Endothelial cell (in vitro differentiated cells): Measurements from ENCODE around the gene KCNAB2. TPM values are rescaled to one million over a fixed set of nuclear protein-coding genes. Genes with fewer than 3 reads are reported as not detected.

Source experiments
- DNase-seq: peaks from one replicate; pipeline ENCODE4 v3.0.0; 2021; ENCODE audit warnings: low spot score
- H3K27ac Mint-ChIP-seq: one replicate; pipeline ENCODE4 v1.8.0; 2021; ENCODE audit warnings: mixed read lengths, inconsistent platforms; ENCODE audit not compliant: unreplicated experiment
- H3K27me3 Mint-ChIP-seq: one replicate; pipeline ENCODE4 v1.8.0; 2021; ENCODE audit warnings: mild to moderate bottlenecking, moderate library complexity, mixed read lengths, inconsistent platforms; ENCODE audit not compliant: unreplicated experiment
- H3K36me3 Mint-ChIP-seq: one replicate; pipeline ENCODE4 v1.8.0; 2021; ENCODE audit warnings: mild to moderate bottlenecking, low read depth, mixed read lengths, inconsistent platforms; ENCODE audit not compliant: unreplicated experiment
- H3K4me1 Mint-ChIP-seq: one replicate; pipeline ENCODE4 v1.8.0; 2021; ENCODE audit warnings: mild to moderate bottlenecking, mixed read lengths, inconsistent platforms; ENCODE audit not compliant: unreplicated experiment
- H3K4me3 Mint-ChIP-seq: one replicate; pipeline ENCODE4 v1.8.0; 2021; ENCODE audit warnings: mild to moderate bottlenecking, mixed read lengths, inconsistent platforms; ENCODE audit not compliant: unreplicated experiment
- H3K9me3 Mint-ChIP-seq: one replicate; pipeline ENCODE4 v1.8.0; 2021; ENCODE audit warnings: mixed read lengths, inconsistent platforms; ENCODE audit not compliant: unreplicated experiment
- total RNA-seq: library from RNA; stranded (reverse); fragmentation: NEBNext Ultra II Directional; extraction: Animal tissue kit (Norgen Biotek cat#: 25700); gene quantifications from one replicate; pipeline ENCODE4 v1.2.1, GENCODE V29; 2021; ENCODE audit not compliant: unreplicated experiment
- TF ChIP-seq, protein P1 (sequence below): fragments of 200-600 bp; sonication (generic); IDR thresholded peaks from one replicate; pipeline ENCODE4 v1.5.0; 2021; ENCODE audit warnings: antibody characterized with exemption; ENCODE audit not compliant: unreplicated experiment

Gene KCNAB2
- total RNA-seq, 1 donor from 2014 or later = 4.1 TPM

DNA sequence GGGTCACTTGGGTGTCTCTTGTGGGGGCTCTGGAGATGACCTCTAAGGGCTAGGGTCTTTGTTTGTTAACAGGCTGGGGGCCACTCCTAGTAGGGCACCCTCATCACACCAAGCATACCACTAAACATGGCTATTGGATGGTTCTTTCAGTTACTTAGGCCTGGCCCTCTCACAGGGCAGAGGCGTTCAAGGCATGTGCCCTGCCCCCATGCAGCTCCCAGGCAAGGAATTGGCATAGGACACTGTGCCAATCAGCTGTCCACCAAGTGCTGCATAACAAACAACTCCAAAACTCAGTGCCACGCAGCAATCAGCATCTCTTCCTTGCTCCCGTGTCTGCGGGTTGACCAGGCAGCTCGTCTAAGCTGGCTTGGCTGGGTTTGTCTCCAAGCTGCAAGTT, 2.1 kb upstream of the KCNAB2 start:
- Mint-ChIP-seq H3K4me3 (no peak overlapping the region), H3K36me3 (no peaks in the 10 kb centered on the region), H3K27me3 (peaks cover 6% of the 10 kb centered on the region), H3K27ac (no peak overlapping the region), H3K4me1 (no peaks in the 10 kb centered on the region), H3K9me3 (no peaks in the 10 kb centered on the region)
- DNase-seq = no peak
- TF ChIP-seq, protein P1, sequence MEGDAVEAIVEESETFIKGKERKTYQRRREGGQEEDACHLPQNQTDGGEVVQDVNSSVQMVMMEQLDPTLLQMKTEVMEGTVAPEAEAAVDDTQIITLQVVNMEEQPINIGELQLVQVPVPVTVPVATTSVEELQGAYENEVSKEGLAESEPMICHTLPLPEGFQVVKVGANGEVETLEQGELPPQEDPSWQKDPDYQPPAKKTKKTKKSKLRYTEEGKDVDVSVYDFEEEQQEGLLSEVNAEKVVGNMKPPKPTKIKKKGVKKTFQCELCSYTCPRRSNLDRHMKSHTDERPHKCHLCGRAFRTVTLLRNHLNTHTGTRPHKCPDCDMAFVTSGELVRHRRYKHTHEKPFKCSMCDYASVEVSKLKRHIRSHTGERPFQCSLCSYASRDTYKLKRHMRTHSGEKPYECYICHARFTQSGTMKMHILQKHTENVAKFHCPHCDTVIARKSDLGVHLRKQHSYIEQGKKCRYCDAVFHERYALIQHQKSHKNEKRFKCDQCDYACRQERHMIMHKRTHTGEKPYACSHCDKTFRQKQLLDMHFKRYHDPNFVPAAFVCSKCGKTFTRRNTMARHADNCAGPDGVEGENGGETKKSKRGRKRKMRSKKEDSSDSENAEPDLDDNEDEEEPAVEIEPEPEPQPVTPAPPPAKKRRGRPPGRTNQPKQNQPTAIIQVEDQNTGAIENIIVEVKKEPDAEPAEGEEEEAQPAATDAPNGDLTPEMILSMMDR = no peak

DNA sequence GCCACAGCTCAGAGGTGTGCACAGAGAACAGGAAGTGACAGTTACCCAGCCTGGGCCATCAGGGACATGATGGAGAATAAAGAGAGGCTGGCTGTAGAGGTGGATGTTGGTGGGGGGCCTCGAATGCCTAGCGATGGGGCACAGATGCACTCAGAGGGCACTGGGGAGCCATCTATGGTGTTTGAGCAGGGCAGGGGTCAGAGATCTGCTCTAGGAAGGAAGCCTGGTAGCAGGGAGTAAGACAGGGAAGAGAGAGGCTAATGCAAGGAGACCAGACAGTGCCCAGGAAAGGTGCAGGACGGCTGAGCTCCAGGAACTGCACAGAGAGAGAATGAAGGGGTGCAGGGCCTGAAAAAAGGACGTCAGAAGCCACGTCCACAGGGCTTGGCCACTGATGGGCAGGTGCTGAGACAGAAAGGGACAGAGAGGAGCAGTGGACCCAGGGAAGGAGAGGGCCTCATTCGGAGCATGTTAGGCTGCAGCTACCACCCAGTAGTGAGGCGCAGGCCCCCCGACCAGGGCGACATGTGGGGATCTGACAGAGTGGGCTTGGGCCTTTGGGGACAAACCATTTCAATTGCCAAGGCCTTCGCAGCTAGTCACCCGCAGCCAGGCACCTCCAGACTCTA, 1.1 kb upstream of the KCNAB2 start:
- H3K27ac Mint-ChIP-seq = peak overlapping the region; percentile 13
- no peaks in the 10 kb centered on the region for H3K9me3 Mint-ChIP-seq
- no peaks in the 10 kb centered on the region for H3K4me1 Mint-ChIP-seq
- H3K27me3 Mint-ChIP-seq = peaks cover 6% of the 10 kb centered on the region
- no peaks in the 10 kb centered on the region for H3K36me3 Mint-ChIP-seq
- no peak overlapping the region for H3K4me3 Mint-ChIP-seq
- TF ChIP-seq, protein P1 = no peak
- DNase-seq = no peak

DNA sequence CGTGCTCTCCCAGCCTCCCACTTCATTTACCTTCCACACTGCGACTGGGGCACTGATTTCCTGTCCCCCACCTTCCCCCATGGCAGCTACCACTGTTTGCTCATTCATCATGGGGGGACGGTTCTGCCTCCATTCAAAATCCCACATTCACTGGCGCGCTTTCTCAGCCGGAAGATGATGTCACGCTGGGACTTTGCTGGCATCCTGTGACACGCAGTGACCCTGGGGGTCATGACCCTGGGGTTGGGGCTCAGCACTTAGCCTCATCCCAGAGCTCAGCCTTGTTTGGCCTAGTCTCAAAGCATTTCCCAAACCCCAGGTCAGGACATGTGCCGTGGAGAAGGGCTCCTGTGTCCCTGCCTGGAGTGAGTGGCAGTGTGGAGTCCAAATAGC, 582 bp upstream of the KCNAB2 start:
- Mint-ChIP-seq H3K27ac (no peak overlapping the region), H3K9me3 (no peaks in the 10 kb centered on the region), H3K27me3 (peaks cover 6% of the 10 kb centered on the region), H3K36me3 (no peaks in the 10 kb centered on the region), H3K4me3 (no peak overlapping the region), H3K4me1 (no peaks in the 10 kb centered on the region)
- DNase-seq = no peak
- TF ChIP-seq, protein P1 = no peak

DNA sequence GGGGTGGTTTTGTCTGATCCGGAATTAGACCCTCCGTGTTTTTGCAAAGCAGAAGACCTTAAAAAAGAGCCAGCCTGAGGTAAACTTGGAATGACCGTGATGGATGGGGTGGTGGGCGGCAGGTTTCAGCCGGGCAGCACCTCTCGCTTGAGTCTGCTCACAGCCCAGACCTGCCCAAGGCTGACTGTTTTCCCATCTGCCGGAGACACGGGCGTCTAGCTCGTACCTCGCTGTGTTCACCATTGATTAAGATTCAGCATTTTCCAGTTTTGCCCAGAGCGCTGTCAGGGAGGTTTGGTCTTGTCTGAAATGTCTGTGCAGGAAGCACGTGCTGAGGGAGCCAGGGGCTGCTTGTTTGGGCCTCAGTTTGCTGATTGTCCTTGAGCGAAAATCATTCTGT, 591 bp downstream of the KCNAB2 start:
- no peak overlapping the region for H3K27ac Mint-ChIP-seq
- TF ChIP-seq, protein P1 = no peak
- no peak for DNase-seq
- no peaks in the 10 kb centered on the region for H3K9me3 Mint-ChIP-seq
- H3K27me3 Mint-ChIP-seq = peaks cover 6% of the 10 kb centered on the region
- H3K36me3 Mint-ChIP-seq = no peaks in the 10 kb centered on the region
- no peak overlapping the region for H3K4me3 Mint-ChIP-seq
- no peaks in the 10 kb centered on the region for H3K4me1 Mint-ChIP-seq

DNA sequence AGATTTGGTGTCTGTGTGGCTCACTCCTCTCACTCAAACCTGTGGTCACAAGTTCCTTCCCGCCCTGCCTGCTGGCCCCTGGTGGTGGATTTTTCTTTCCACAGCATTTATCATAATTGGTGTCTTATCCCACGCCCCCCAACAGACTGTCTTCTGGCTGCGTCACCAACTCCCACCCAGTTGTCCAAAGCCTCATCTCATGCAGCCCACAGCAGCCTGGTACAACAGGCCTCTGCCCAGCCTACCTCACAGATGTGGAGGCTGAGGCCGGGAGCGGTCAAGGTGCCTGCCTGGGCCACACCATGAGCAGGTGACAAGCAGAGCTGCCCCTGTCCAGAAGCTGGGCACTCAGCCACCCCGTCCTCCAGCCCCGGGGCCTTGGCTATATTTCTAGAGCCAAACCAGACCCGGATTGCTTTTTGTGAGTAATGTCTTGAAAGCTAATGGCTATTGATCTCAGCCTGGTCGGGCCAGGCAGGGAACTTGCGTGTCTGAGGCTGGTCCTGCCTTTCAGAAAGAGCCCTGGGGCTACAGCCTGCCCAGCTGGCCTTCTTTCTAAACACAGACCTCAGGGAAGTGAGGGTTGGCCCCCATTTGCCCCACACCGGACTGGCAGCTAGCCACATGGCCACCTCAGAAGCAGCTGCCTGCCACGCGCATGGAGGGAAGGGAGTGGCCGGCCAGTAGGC, 2.6 kb downstream of the KCNAB2 start:
- no peaks in the 10 kb centered on the region for H3K36me3 Mint-ChIP-seq
- no peak for DNase-seq
- H3K27me3 Mint-ChIP-seq = peaks cover 1% of the 10 kb centered on the region
- no peak overlapping the region for H3K27ac Mint-ChIP-seq
- TF ChIP-seq, protein P1 = no peak
- H3K4me3 Mint-ChIP-seq = no peak overlapping the region
- H3K9me3 Mint-ChIP-seq = no peaks in the 10 kb centered on the region
- peaks cover 2% of the 10 kb centered on the region for H3K4me1 Mint-ChIP-seq
